ENCODE data around the gene PSD2.

Gene PSD2

GRCh38 chr5:139855946-139856540 lies 60.4 kb downstream of the PSD2 start:
- Histone ChIP-seq H3K9me3 (ENCODE audit: insufficient read depth, low read length) (no peaks in the 10 kb centered on the region), H3K79me2 (ENCODE audit: insufficient read depth, low read length) (no peaks in the 10 kb centered on the region), H3K27me3 (ENCODE audit: low read length) (no peaks in the 10 kb centered on the region), H2AFZ (ENCODE audit: low read depth, low read length, severe bottlenecking) (no peak overlapping the region), H3K27ac (ENCODE audit: low read depth, low read length) (no peak overlapping the region), H4K20me1 (ENCODE audit: low read depth, low read length) (no peaks in the 10 kb centered on the region), H3K4me2 (ENCODE audit: low read depth, low read length, poor library complexity, severe bottlenecking) (no peak overlapping the region), H3F3A (ENCODE audit: insufficient read depth) (no peaks in the 10 kb centered on the region), H3K9me2 (replicated peaks; ENCODE audit: insufficient read depth, low read length) (no peaks in the 10 kb centered on the region), H3K36me3 (ENCODE audit: low read length) (no peaks in the 10 kb centered on the region), H3K4me3 (ENCODE audit: insufficient read depth, low read length, poor library complexity, severe bottlenecking) (no peak overlapping the region), H3K9ac (ENCODE audit: low read length) (no peak overlapping the region)
- TF ChIP-seq CTCF (IDR thresholded peaks at IDR 0.05; ENCODE audit: insufficient read depth, low read length, poor library complexity, severe bottlenecking) (no peak), EZH2phosphoT487 (conservative IDR thresholded peaks at IDR 0.05; ENCODE audit: low read length) (no peak)

GRCh38 chr5:139856714-139857113 lies 61.1 kb downstream of the PSD2 start:
- H3K4me3 ChIP-seq (ENCODE audit: insufficient read depth, low read length, poor library complexity, severe bottlenecking) = no peak overlapping the region
- no peaks in the 10 kb centered on the region for H3K27me3 ChIP-seq (ENCODE audit: low read length)
- no peaks in the 10 kb centered on the region for H4K20me1 ChIP-seq (ENCODE audit: low read depth, low read length)
- no peaks in the 10 kb centered on the region for H3K9me3 ChIP-seq (ENCODE audit: insufficient read depth, low read length)
- no peaks in the 10 kb centered on the region for H3K36me3 ChIP-seq (ENCODE audit: low read length)
- H3K9me2 ChIP-seq (replicated peaks; ENCODE audit: insufficient read depth, low read length) = no peaks in the 10 kb centered on the region
- H3K4me2 ChIP-seq (ENCODE audit: low read depth, low read length, poor library complexity, severe bottlenecking) = no peak overlapping the region
- no peaks in the 10 kb centered on the region for H3F3A ChIP-seq (ENCODE audit: insufficient read depth)
- no peak overlapping the region for H2AFZ ChIP-seq (ENCODE audit: low read depth, low read length, severe bottlenecking)
- no peak overlapping the region for H3K27ac ChIP-seq (ENCODE audit: low read depth, low read length)
- H3K79me2 ChIP-seq (ENCODE audit: insufficient read depth, low read length) = no peaks in the 10 kb centered on the region
- no peak for TF ChIP-seq EZH2phosphoT487 (conservative IDR thresholded peaks at IDR 0.05; ENCODE audit: low read length)
- TF ChIP-seq CTCF (IDR thresholded peaks at IDR 0.05; ENCODE audit: insufficient read depth, low read length, poor library complexity, severe bottlenecking) = no peak
- H3K9ac ChIP-seq (ENCODE audit: low read length) = no peak overlapping the region

GRCh38 chr5:139859013-139859412 lies 63.4 kb downstream of the PSD2 start:
- H2AFZ ChIP-seq (ENCODE audit: low read depth, low read length, severe bottlenecking) = no peak overlapping the region
- no peaks in the 10 kb centered on the region for H3K79me2 ChIP-seq (ENCODE audit: insufficient read depth, low read length)
- no peaks in the 10 kb centered on the region for H3K9me3 ChIP-seq (ENCODE audit: insufficient read depth, low read length)
- no peaks in the 10 kb centered on the region for H3K9me2 ChIP-seq (replicated peaks; ENCODE audit: insufficient read depth, low read length)
- H3K9ac ChIP-seq (ENCODE audit: low read length) = no peak overlapping the region
- no peaks in the 10 kb centered on the region for H3F3A ChIP-seq (ENCODE audit: insufficient read depth)
- H3K36me3 ChIP-seq (ENCODE audit: low read length) = no peaks in the 10 kb centered on the region
- TF ChIP-seq CTCF (IDR thresholded peaks at IDR 0.05; ENCODE audit: insufficient read depth, low read length, poor library complexity, severe bottlenecking) (no peak), EZH2phosphoT487 (conservative IDR thresholded peaks at IDR 0.05; ENCODE audit: low read length) (no peak)
- no peaks in the 10 kb centered on the region for H3K27me3 ChIP-seq (ENCODE audit: low read length)
- no peak overlapping the region for H3K27ac ChIP-seq (ENCODE audit: low read depth, low read length)
- H4K20me1 ChIP-seq (ENCODE audit: low read depth, low read length) = no peaks in the 10 kb centered on the region
- H3K4me2 ChIP-seq (ENCODE audit: low read depth, low read length, poor library complexity, severe bottlenecking) = no peak overlapping the region
- no peak overlapping the region for H3K4me3 ChIP-seq (ENCODE audit: insufficient read depth, low read length, poor library complexity, severe bottlenecking)
